ENCODE results near the gene ZNF414.
A peak's percentile ranks its signal among the peaks of the same experiment; 100 is the strongest.
"Not testable (repeated sequence)": the region's sequence is repeated elsewhere in the genome, so short reads cannot be mapped to it uniquely, and the experiment has no call there.

Gene ZNF414

GRCh38 chr19:8513687-8514504, at the start of gene ZNF414:
ZNF414 (minus strand) TSS chr19:8514167; CDS start chr19:8514046, 121 bp downstream.
- peak; percentile 99 for DNase-seq (ENCODE audit: low read depth, low spot score)

GRCh38 chr19:8561075-8561764, 47.3 kb upstream of the ZNF414 start:
- DNase-seq (ENCODE audit: low read depth, low spot score), result peak; percentile 54

GRCh38 chr19:8558325-8558724, 44.4 kb upstream of the ZNF414 start:
- DNase-seq (ENCODE audit: low read depth, low spot score), result no peak

- peak; percentile 32 for DNase-seq (ENCODE audit: low read depth, low spot score)
Observed at GRCh38 chr19:8557642-8558238, 43.8 kb upstream of the ZNF414 start.

- not testable (repeated sequence) for DNase-seq (ENCODE audit: low read depth, low spot score)
Observed at GRCh38 chr19:8553729-8554128, 39.8 kb upstream of the ZNF414 start.

GRCh38 chr19:8552810-8553209, 38.8 kb upstream of the ZNF414 start:
- peak; percentile 41 for DNase-seq (ENCODE audit: low read depth, low spot score)

- no peak for DNase-seq (ENCODE audit: low read depth, low spot score)
Observed at GRCh38 chr19:8550070-8550469, 36.1 kb upstream of the ZNF414 start.

- DNase-seq (ENCODE audit: low read depth, low spot score), result no peak
Observed at GRCh38 chr19:8545743-8546142, 31.8 kb upstream of the ZNF414 start.

GRCh38 chr19:8544168-8544567, 30.2 kb upstream of the ZNF414 start:
- DNase-seq (ENCODE audit: low read depth, low spot score), result no peak

GRCh38 chr19:8539621-8540149, 25.7 kb upstream of the ZNF414 start:
- DNase-seq (ENCODE audit: low read depth, low spot score), result no peak

GRCh38 chr19:8537099-8537498, 23.1 kb upstream of the ZNF414 start:
- DNase-seq (ENCODE audit: low read depth, low spot score), result no peak

GRCh38 chr19:8536282-8536681, 22.3 kb upstream of the ZNF414 start:
- no peak for DNase-seq (ENCODE audit: low read depth, low spot score)

GRCh38 chr19:8532225-8532624, 18.3 kb upstream of the ZNF414 start:
- no peak for DNase-seq (ENCODE audit: low read depth, low spot score)

- no peak for DNase-seq (ENCODE audit: low read depth, low spot score)
Observed at GRCh38 chr19:8531470-8531869, 17.5 kb upstream of the ZNF414 start.

GRCh38 chr19:8530061-8530679, 16.2 kb upstream of the ZNF414 start:
- DNase-seq (ENCODE audit: low read depth, low spot score), result no peak

- DNase-seq (ENCODE audit: low read depth, low spot score), result no peak
Observed at GRCh38 chr19:8529369-8530006, 15.5 kb upstream of the ZNF414 start.

GRCh38 chr19:8528500-8528899, 14.5 kb upstream of the ZNF414 start:
- DNase-seq (ENCODE audit: low read depth, low spot score), result no peak

GRCh38 chr19:8526345-8527091, 12.6 kb upstream of the ZNF414 start:
- DNase-seq (ENCODE audit: low read depth, low spot score), result peak; percentile 94

- DNase-seq (ENCODE audit: low read depth, low spot score), result no peak
Observed at GRCh38 chr19:8525401-8525684, 11.4 kb upstream of the ZNF414 start.

GRCh38 chr19:8519388-8519787, 5.4 kb upstream of the ZNF414 start:
- DNase-seq (ENCODE audit: low read depth, low spot score), result no peak

- no peak for DNase-seq (ENCODE audit: low read depth, low spot score)
Observed at GRCh38 chr19:8518536-8518935, 4.6 kb upstream of the ZNF414 start.

Measured in ELF-1 (cell line).